Activated CD4-positive, alpha-beta T cell treated with anti-CD3 and anti-CD28 coated beads for 1 hour (primary cell): ENCODE results near the gene SYNE3.

Experiments used
- DNase-seq: peaks from one replicate; pipeline ENCODE4 v3.0.0-alpha.2; 2020

Gene SYNE3

DNA sequence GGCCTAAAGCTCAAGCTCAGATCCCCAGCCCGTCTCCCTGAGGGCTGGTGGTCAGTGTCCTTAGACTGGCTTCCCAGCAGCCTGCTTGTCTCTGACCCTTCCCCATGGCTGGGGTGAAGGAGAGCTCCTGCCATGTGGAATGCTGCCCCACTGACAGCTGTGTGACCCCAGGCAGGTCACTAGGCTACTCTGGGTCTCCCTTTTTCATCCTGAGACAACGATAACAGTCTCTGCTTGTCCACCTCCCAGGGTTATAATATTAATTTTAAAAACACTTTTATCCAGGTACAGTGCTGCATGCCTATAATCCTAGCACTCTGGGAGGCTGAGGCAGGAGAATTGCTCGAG, 47.3 kb downstream of the SYNE3 start:
- DNase-seq, result no peak

DNA sequence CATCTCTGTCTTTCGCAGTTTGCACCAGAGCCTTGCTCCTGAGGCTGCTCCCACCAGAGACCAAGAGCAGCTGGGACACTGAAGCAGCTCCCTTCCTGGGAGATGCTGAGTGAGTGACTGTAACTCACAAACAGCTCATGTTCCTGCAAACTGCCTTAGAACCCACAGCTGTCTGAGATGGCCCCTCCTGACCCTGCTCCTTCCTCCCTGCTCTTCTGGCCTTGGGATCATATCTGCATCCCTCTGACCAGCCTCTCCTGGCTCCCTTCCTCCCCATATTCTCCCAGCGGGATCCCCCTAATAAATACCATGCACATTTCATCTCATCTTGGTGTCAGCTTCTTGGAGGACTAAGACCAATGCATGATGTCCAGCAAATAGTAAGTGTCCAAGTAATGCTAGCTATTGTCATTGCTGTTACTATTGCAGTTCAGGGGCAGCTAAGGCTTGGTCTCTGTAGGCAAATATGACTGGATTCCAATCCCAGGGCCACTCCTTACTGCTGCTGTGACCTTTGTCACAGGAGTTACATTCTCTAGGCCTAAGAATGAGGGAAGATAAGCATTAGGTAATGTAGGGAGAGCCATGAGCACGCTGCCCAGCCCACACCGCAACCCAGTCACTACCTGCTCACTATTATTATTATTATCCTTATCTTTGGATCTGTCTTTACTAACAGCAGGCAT, 47.9 kb downstream of the SYNE3 start:
- DNase-seq, result no peak

DNA sequence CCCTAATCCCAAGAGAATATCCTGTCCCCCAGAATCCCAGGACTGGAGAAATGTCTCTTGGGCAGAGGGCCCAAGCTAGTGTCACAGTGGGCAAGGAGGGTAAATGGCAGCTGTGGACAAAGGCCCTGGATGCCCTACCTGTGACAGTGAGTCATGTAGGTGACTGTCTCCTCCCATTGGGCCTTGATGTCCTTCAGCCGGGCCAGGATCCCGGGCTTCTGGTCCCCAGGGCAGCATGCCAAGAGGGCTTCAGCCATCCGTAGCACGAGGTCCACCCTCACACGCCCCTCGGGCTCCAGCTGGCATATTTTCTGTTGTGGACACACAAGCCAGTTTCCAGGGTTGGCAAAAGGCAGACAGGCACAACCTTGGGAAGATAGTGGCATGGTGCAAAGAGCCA, 48.8 kb downstream of the SYNE3 start:
- DNase-seq, result no peak

DNA sequence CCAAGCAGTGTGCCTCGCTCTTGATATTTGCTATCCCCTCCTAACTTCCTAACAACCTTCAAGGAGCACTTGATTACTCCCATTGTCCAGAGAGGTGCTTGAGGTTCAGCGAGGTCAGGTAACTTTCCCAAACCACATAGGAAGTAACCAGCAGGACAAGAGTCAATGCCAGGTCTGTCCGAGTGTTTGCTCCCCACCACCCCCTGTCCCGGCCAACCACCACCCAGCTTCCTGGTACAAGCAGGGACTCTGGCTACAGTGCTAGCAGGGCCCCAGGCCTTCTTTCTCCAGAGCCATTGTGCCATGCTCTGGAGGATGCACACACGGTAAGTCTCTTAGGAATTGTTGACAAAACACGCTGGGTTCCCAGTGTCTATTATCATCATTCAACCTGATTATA, 49.2 kb downstream of the SYNE3 start:
- no peak for DNase-seq
